ENCODE measurements around the gene MYO19.

Gene MYO19

GRCh38 chr17:36545465-36546417 is 11.1 kb upstream of the MYO19 start:
- H3K36me3 ChIP-seq (ENCODE audit: control insufficient read depth in 1 of 2, insufficient read depth in 2 of 2, low read length in 2 of 2): peaks cover 0 to 9% of the 10 kb centered on the region in 2 donors
- peaks cover 18 to 43% of the 10 kb centered on the region in 2 donors for H3K4me1 ChIP-seq (ENCODE audit: control insufficient read depth in 1 of 2, insufficient read depth in 2 of 2, low read length in 2 of 2)
- no peaks in the 10 kb centered on the region for H3K9me3 ChIP-seq (ENCODE audit: control insufficient read depth in 1 of 2, low read length in 2 of 2)

GRCh38 chr17:36545077-36545464 is 10.4 kb upstream of the MYO19 start:
- Histone ChIP-seq H3K27me3 (ENCODE audit: low read depth, low read length) (no peaks in the 10 kb centered on the region), H3K4me1 (ENCODE audit: control insufficient read depth in 1 of 2, insufficient read depth in 2 of 2, low read length in 2 of 2) (peaks cover 18 to 43% of the 10 kb centered on the region in 2 donors), H3K4me3 (ENCODE audit: low read depth in 1 of 2, low read length in 2 of 2) (peak overlapping the region; percentile 87 to 93), H3K27ac (ENCODE audit: low read length) (peak overlapping the region; percentile 93), H3K9me3 (ENCODE audit: control insufficient read depth in 1 of 2, low read length in 2 of 2) (no peaks in the 10 kb centered on the region), H3K36me3 (ENCODE audit: control insufficient read depth in 1 of 2, insufficient read depth in 2 of 2, low read length in 2 of 2) (peaks cover 0 to 9% of the 10 kb centered on the region in 2 donors)

More at GRCh38 chr17:36545465-36546417, 11.1 kb upstream of the MYO19 start:
- Histone ChIP-seq H3K4me3 (ENCODE audit: low read depth in 1 of 2, low read length in 2 of 2) (peak overlapping the region; percentile 87 to 98), H3K27me3 (ENCODE audit: low read depth, low read length) (no peaks in the 10 kb centered on the region), H3K27ac (ENCODE audit: low read length) (peak overlapping the region; percentile 97)

- H3K4me3 ChIP-seq (ENCODE audit: low read depth in 1 of 2, low read length in 2 of 2): peak within 1 kb of the TSS; percentile 87 to 98
- peak within 1 kb of the TSS; percentile 98 for H3K27ac ChIP-seq (ENCODE audit: low read length)
- H3K9me3 ChIP-seq (ENCODE audit: control insufficient read depth in 1 of 2, low read length in 2 of 2): no peaks in the 10 kb centered on the region
- H3K36me3 ChIP-seq (ENCODE audit: control insufficient read depth in 1 of 2, insufficient read depth in 2 of 2, low read length in 2 of 2): peaks cover 0 to 9% of the 10 kb centered on the region in 2 donors
- peaks cover 18 to 43% of the 10 kb centered on the region in 2 donors for H3K4me1 ChIP-seq (ENCODE audit: control insufficient read depth in 1 of 2, insufficient read depth in 2 of 2, low read length in 2 of 2)
- no peaks in the 10 kb centered on the region for H3K27me3 ChIP-seq (ENCODE audit: low read depth, low read length)
These were observed 9.8 kb upstream of the MYO19 start, which contains the start of gene GGNBP2 for GRCh38 chr17:36544307-36545076. Gene GGNBP2, plus strand, starts transcription at chr17:36544919. Its CDS starts 806 bp downstream, at chr17:36545725.

GRCh38 chr17:36544044-36544306 is 9.3 kb upstream of the MYO19 start:
- Histone ChIP-seq H3K9me3 (ENCODE audit: control insufficient read depth in 1 of 2, low read length in 2 of 2) (no peaks in the 10 kb centered on the region), H3K4me3 (ENCODE audit: low read depth in 1 of 2, low read length in 2 of 2) (peak overlapping the region; percentile 87 to 93), H3K27me3 (ENCODE audit: low read depth, low read length) (no peaks in the 10 kb centered on the region), H3K4me1 (ENCODE audit: control insufficient read depth in 1 of 2, insufficient read depth in 2 of 2, low read length in 2 of 2) (peaks cover 18 to 39% of the 10 kb centered on the region in 2 donors), H3K36me3 (ENCODE audit: control insufficient read depth in 1 of 2, insufficient read depth in 2 of 2, low read length in 2 of 2) (peaks cover 0 to 9% of the 10 kb centered on the region in 2 donors), H3K27ac (ENCODE audit: low read length) (peak overlapping the region; percentile 98)

- no peak overlapping the region for H3K27ac ChIP-seq (ENCODE audit: low read length)
- H3K36me3 ChIP-seq (ENCODE audit: control insufficient read depth in 1 of 2, insufficient read depth in 2 of 2, low read length in 2 of 2): peaks cover 6 to 9% of the 10 kb centered on the region in 2 donors
- H3K9me3 ChIP-seq (ENCODE audit: control insufficient read depth in 1 of 2, low read length in 2 of 2): no peaks in the 10 kb centered on the region
- H3K4me1 ChIP-seq (ENCODE audit: control insufficient read depth in 1 of 2, insufficient read depth in 2 of 2, low read length in 2 of 2): peaks cover 13 to 29% of the 10 kb centered on the region in 2 donors
- H3K4me3 ChIP-seq (ENCODE audit: low read depth in 1 of 2, low read length in 2 of 2): no peak overlapping the region
- no peaks in the 10 kb centered on the region for H3K27me3 ChIP-seq (ENCODE audit: low read depth, low read length)
These were observed 8.1 kb upstream of the MYO19 start for GRCh38 chr17:36542755-36543154.

- Histone ChIP-seq H3K9me3 (ENCODE audit: control insufficient read depth in 1 of 2, low read length in 2 of 2) (no peaks in the 10 kb centered on the region), H3K27me3 (ENCODE audit: low read depth, low read length) (no peaks in the 10 kb centered on the region), H3K4me1 (ENCODE audit: control insufficient read depth in 1 of 2, insufficient read depth in 2 of 2, low read length in 2 of 2) (peaks cover 0 to 10% of the 10 kb centered on the region in 2 donors), H3K4me3 (ENCODE audit: low read depth in 1 of 2, low read length in 2 of 2) (no peak overlapping the region), H3K36me3 (ENCODE audit: control insufficient read depth in 1 of 2, insufficient read depth in 2 of 2, low read length in 2 of 2) (peaks cover 8 to 13% of the 10 kb centered on the region in 2 donors), H3K27ac (ENCODE audit: low read length) (no peak overlapping the region)
These were observed 6.0 kb upstream of the MYO19 start for GRCh38 chr17:36540696-36541095.

GRCh38 chr17:36535669-36536081 is 1.0 kb upstream of the MYO19 start:
- H3K4me3 ChIP-seq (ENCODE audit: low read depth in 1 of 2, low read length in 2 of 2): peak overlapping the region; percentile 79 to 81
- peak overlapping the region; percentile 93 for H3K27ac ChIP-seq (ENCODE audit: low read length)
- H3K27me3 ChIP-seq (ENCODE audit: low read depth, low read length): no peaks in the 10 kb centered on the region
- peaks cover 0 to 6% of the 10 kb centered on the region in 2 donors for H3K4me1 ChIP-seq (ENCODE audit: control insufficient read depth in 1 of 2, insufficient read depth in 2 of 2, low read length in 2 of 2)
- no peaks in the 10 kb centered on the region for H3K9me3 ChIP-seq (ENCODE audit: control insufficient read depth in 1 of 2, low read length in 2 of 2)
- H3K36me3 ChIP-seq (ENCODE audit: control insufficient read depth in 1 of 2, insufficient read depth in 2 of 2, low read length in 2 of 2): peaks cover 18 to 22% of the 10 kb centered on the region in 2 donors

GRCh38 chr17:36533935-36534839 is 481 bp downstream of the MYO19 start:
- H3K27me3 ChIP-seq (ENCODE audit: low read depth, low read length): no peaks in the 10 kb centered on the region
- H3K36me3 ChIP-seq (ENCODE audit: control insufficient read depth in 1 of 2, insufficient read depth in 2 of 2, low read length in 2 of 2): peaks cover 22 to 27% of the 10 kb centered on the region in 2 donors
- peaks cover 0 to 6% of the 10 kb centered on the region in 2 donors for H3K4me1 ChIP-seq (ENCODE audit: control insufficient read depth in 1 of 2, insufficient read depth in 2 of 2, low read length in 2 of 2)
- no peaks in the 10 kb centered on the region for H3K9me3 ChIP-seq (ENCODE audit: control insufficient read depth in 1 of 2, low read length in 2 of 2)
- peak overlapping the region; percentile 79 to 81 for H3K4me3 ChIP-seq (ENCODE audit: low read depth in 1 of 2, low read length in 2 of 2)
- H3K27ac ChIP-seq (ENCODE audit: low read length): peak overlapping the region; percentile 93

- H3K4me1 ChIP-seq (ENCODE audit: control insufficient read depth in 1 of 2, insufficient read depth in 2 of 2, low read length in 2 of 2): peaks cover 0 to 6% of the 10 kb centered on the region in 2 donors
- peaks cover 33% of the 10 kb centered on the region in 2 donors for H3K36me3 ChIP-seq (ENCODE audit: control insufficient read depth in 1 of 2, insufficient read depth in 2 of 2, low read length in 2 of 2)
- no peak overlapping the region for H3K27ac ChIP-seq (ENCODE audit: low read length)
- no peak overlapping the region for H3K4me3 ChIP-seq (ENCODE audit: low read depth in 1 of 2, low read length in 2 of 2)
- H3K27me3 ChIP-seq (ENCODE audit: low read depth, low read length): no peaks in the 10 kb centered on the region
- no peaks in the 10 kb centered on the region for H3K9me3 ChIP-seq (ENCODE audit: control insufficient read depth in 1 of 2, low read length in 2 of 2)
These were observed 2.2 kb downstream of the MYO19 start for GRCh38 chr17:36532435-36532975.

GRCh38 chr17:36529121-36529520 is 5.5 kb downstream of the MYO19 start:
- Histone ChIP-seq H3K4me1 (ENCODE audit: control insufficient read depth in 1 of 2, insufficient read depth in 2 of 2, low read length in 2 of 2) (peaks cover 0 to 6% of the 10 kb centered on the region in 2 donors), H3K27me3 (ENCODE audit: low read depth, low read length) (no peaks in the 10 kb centered on the region), H3K27ac (ENCODE audit: low read length) (no peak overlapping the region), H3K9me3 (ENCODE audit: control insufficient read depth in 1 of 2, low read length in 2 of 2) (no peaks in the 10 kb centered on the region), H3K4me3 (ENCODE audit: low read depth in 1 of 2, low read length in 2 of 2) (no peak overlapping the region), H3K36me3 (ENCODE audit: control insufficient read depth in 1 of 2, insufficient read depth in 2 of 2, low read length in 2 of 2) (peaks cover 58 to 60% of the 10 kb centered on the region in 2 donors)
